GM12865 (cell line): Measurements from ENCODE around the gene SECTM1.

Experiments used
- DNase-seq: peaks from one replicate; pipeline ENCODE4 v3.0.0; 2010; ENCODE audit warnings: low read depth
- H3K4me3 ChIP-seq: 2 replicates; pipeline ENCODE4 v1.5.1; 2011; ENCODE audit warnings: mild to moderate bottlenecking, low read depth, low read length, control low read depth
- CTCF ChIP-seq: IDR thresholded peaks from 2 replicates; pipeline ENCODE4 v1.5.1; 2011; ENCODE audit warnings: low read length, control low read depth, low read depth, inconsistent platforms; ENCODE audit not compliant: insufficient read depth; ENCODE audit errors: missing control alignments

Gene SECTM1

GRCh38 chr17:82354804-82355308, 21.3 kb upstream of the SECTM1 start:
- no peak for TF ChIP-seq CTCF
- H3K4me3 ChIP-seq = no peak overlapping the region
- no peak for DNase-seq

GRCh38 chr17:82353484-82353883, 19.9 kb upstream of the SECTM1 start:
- DNase-seq = no peak
- H3K4me3 ChIP-seq = no peak overlapping the region
- no peak for TF ChIP-seq CTCF

- peak; percentile 94 for DNase-seq
- TF ChIP-seq CTCF = peak; percentile 93
- no peak overlapping the region for H3K4me3 ChIP-seq
Observed at GRCh38 chr17:82351713-82352488, 18.3 kb upstream of the SECTM1 start.

- DNase-seq = peak; percentile 71
- no peak overlapping the region for H3K4me3 ChIP-seq
- TF ChIP-seq CTCF = no peak
Observed at GRCh38 chr17:82351254-82351712, 17.7 kb upstream of the SECTM1 start.

GRCh38 chr17:82350182-82351030, 16.8 kb upstream of the SECTM1 start:
- no peak overlapping the region for H3K4me3 ChIP-seq
- peak; percentile 40 for TF ChIP-seq CTCF
- DNase-seq = peak; percentile 79

GRCh38 chr17:82349287-82349701, 15.7 kb upstream of the SECTM1 start:
- DNase-seq = no peak
- TF ChIP-seq CTCF = no peak
- H3K4me3 ChIP-seq = no peak overlapping the region
